ENCODE results near the gene ITGB5. TPM values are rescaled to one million over a fixed set of nuclear protein-coding genes. Genes with fewer than 3 reads are reported as not detected.

ITGB5 gene
- total RNA-seq, 1 experiment from 2014 or later: 77.8 TPM

GRCh38 chr3:124793054-124793739, 94.0 kb downstream of the ITGB5 start:
- H3K27me3 ChIP-seq (ENCODE audit: insufficient read depth, low read length): no peaks in the 10 kb centered on the region
- no peak overlapping the region for H3K27ac ChIP-seq (ENCODE audit: low read depth, low read length)
- H2AFZ ChIP-seq (ENCODE audit: low read depth, low read length, poor library complexity, severe bottlenecking): no peak overlapping the region
- intact Hi-C loops (cut with micrococcal nuclease): no loop called here
- no peak overlapping the region for H3K9ac ChIP-seq (ENCODE audit: low read length)
- peak overlapping the region; percentile 45 for H3K4me2 ChIP-seq (ENCODE audit: low read length)
- no peaks in the 10 kb centered on the region for H3K79me2 ChIP-seq (ENCODE audit: insufficient read depth, low read length)
- H3K9me3 ChIP-seq (ENCODE audit: control insufficient read depth in 1 of 2, insufficient read depth in 1 of 2, low read depth in 1 of 2, low read length in 2 of 2): no peaks in the 10 kb centered on the region
- H4K20me1 ChIP-seq (ENCODE audit: insufficient read depth): no peaks in the 10 kb centered on the region
- no peak for DNase-seq (ENCODE audit: low read depth, low spot score)
- TF ChIP-seq SP1 (IDR thresholded peaks at IDR 0.05; ENCODE audit: low read depth): peak; percentile 37
- TF ChIP-seq JUND (IDR thresholded peaks at IDR 0.05): 0 out of 2 replicates have a peak, but pooled peaks have one; percentile 13
- TF ChIP-seq POLR2A (IDR thresholded peaks at IDR 0.05; ENCODE audit: borderline replicate concordance, extremely low read depth, insufficient read depth, insufficient read length): no peak
- peak; percentile 14; the same call in 1 of the 2 replicates for TF ChIP-seq RAD21 (IDR thresholded peaks at IDR 0.05; ENCODE audit: low read depth)
- TF ChIP-seq FOSL1 (IDR thresholded peaks at IDR 0.05; ENCODE audit: low read depth): no peak; the same call in 1 of the 2 replicates
- TF ChIP-seq SIN3A (IDR thresholded peaks at IDR 0.05; ENCODE audit: low read depth): 0 out of 2 replicates have a peak, but pooled peaks have one; percentile 49
- TF ChIP-seq POLR2AphosphoS5 (IDR thresholded peaks at IDR 0.05; ENCODE audit: low read depth, low read length): no peak
- TF ChIP-seq EZH2phosphoT487 (IDR thresholded peaks at IDR 0.05; ENCODE audit: borderline replicate concordance): no peak
- TF ChIP-seq MAX (IDR thresholded peaks at IDR 0.05): peak; percentile 59
- RAD21 ChIA-PET (ENCODE audit: low non-redundant PET in 1 of 2, low total read pairs in 2 of 2, uncharacterized antibody in 2 of 2, unreplicated experiment in 2 of 2): no interaction called here
- CTCF ChIA-PET: interaction anchor here (0.6 kb wide), 1 partner anchor 257 kb away, joined by 3 read pairs; no protein-coding TSS in a partner anchor
- H3K4me3 ChIP-seq (replicated peaks in 1 of 2; ENCODE audit: low read depth in 1 of 2, low read length in 2 of 2): no peak overlapping the region
- H3K4me1 ChIP-seq (ENCODE audit: control insufficient read depth in 1 of 2, insufficient read depth in 2 of 2, low read length in 2 of 2): peaks cover 0 to 17% of the 10 kb centered on the region in 2 experiments; a peak in 2 of 4 replicates
- H3K9me2 ChIP-seq (ENCODE audit: insufficient read depth): no peaks in the 10 kb centered on the region
- POLR2A ChIA-PET: no interaction called here
- no peaks in the 10 kb centered on the region for H3K36me3 ChIP-seq (ENCODE audit: control insufficient read depth in 1 of 2, insufficient read depth in 2 of 2, low read length in 2 of 2)
- no TSS peak for BruUV-seq (replicated peaks)
- ATAC-seq: peak; percentile 79

GRCh38 chr3:124792341-124793040, 94.7 kb downstream of the ITGB5 start:
- no peaks in the 10 kb centered on the region for H3K79me2 ChIP-seq (ENCODE audit: insufficient read depth, low read length)
- ATAC-seq (no peak), DNase-seq (ENCODE audit: low read depth, low spot score) (no peak)
- intact Hi-C loops (cut with micrococcal nuclease): no loop called here
- no peak overlapping the region for H3K4me3 ChIP-seq (replicated peaks in 1 of 2; ENCODE audit: low read depth in 1 of 2, low read length in 2 of 2)
- POLR2A ChIA-PET: no interaction called here
- H3K4me1 ChIP-seq (ENCODE audit: control insufficient read depth in 1 of 2, insufficient read depth in 2 of 2, low read length in 2 of 2): peaks cover 2 to 17% of the 10 kb centered on the region in 2 experiments; a peak in 3 of 4 replicates
- no peaks in the 10 kb centered on the region for H4K20me1 ChIP-seq (ENCODE audit: insufficient read depth)
- no peaks in the 10 kb centered on the region for H3K36me3 ChIP-seq (ENCODE audit: control insufficient read depth in 1 of 2, insufficient read depth in 2 of 2, low read length in 2 of 2)
- no peak overlapping the region for H2AFZ ChIP-seq (ENCODE audit: low read depth, low read length, poor library complexity, severe bottlenecking)
- H3K4me2 ChIP-seq (ENCODE audit: low read length): no peak overlapping the region
- RAD21 ChIA-PET (ENCODE audit: low non-redundant PET in 1 of 2, low total read pairs in 2 of 2, uncharacterized antibody in 2 of 2, unreplicated experiment in 2 of 2): no interaction called here
- CTCF ChIA-PET: no interaction called here
- H3K9ac ChIP-seq (ENCODE audit: low read length): no peak overlapping the region
- H3K27me3 ChIP-seq (ENCODE audit: insufficient read depth, low read length): no peaks in the 10 kb centered on the region
- no peaks in the 10 kb centered on the region for H3K9me2 ChIP-seq (ENCODE audit: insufficient read depth)
- H3K27ac ChIP-seq (ENCODE audit: low read depth, low read length): no peak overlapping the region
- H3K9me3 ChIP-seq (ENCODE audit: control insufficient read depth in 1 of 2, insufficient read depth in 1 of 2, low read depth in 1 of 2, low read length in 2 of 2): no peaks in the 10 kb centered on the region
- TSS peak; percentile 30 for BruUV-seq (replicated peaks)
- TF ChIP-seq RAD21 (IDR thresholded peaks at IDR 0.05; ENCODE audit: low read depth) (no peak), CBX3 (IDR thresholded peaks at IDR 0.05; ENCODE audit: low read depth) (no peak), REST (IDR thresholded peaks at IDR 0.05; ENCODE audit: low read depth) (no peak), SIN3A (IDR thresholded peaks at IDR 0.05; ENCODE audit: low read depth) (no peak), EZH2 (IDR thresholded peaks at IDR 0.05) (no peak), ZFX (IDR thresholded peaks at IDR 0.05) (no peak), ZNF274 (IDR thresholded peaks at IDR 0.05; ENCODE audit: low read depth, low read length) (no peak), MAX (IDR thresholded peaks at IDR 0.05) (no peak), EZH2phosphoT487 (IDR thresholded peaks at IDR 0.05; ENCODE audit: borderline replicate concordance) (no peak)
